H9 (cell line): Measurements from ENCODE around the gene ULK2. TPM values are rescaled to one million over a fixed set of nuclear protein-coding genes. Genes with fewer than 3 reads are reported as not detected.

Experiments used
- DNase-seq: peaks from one replicate; pipeline ENCODE4 v3.0.0-alpha.2; 2017
- H2AFZ ChIP-seq: one replicate; pipeline ENCODE4 v1.6.1; 2013; ENCODE audit warnings: mild to moderate bottlenecking, low read length, control low read depth, moderate library complexity
- H2AK5ac ChIP-seq: 2 replicates; pipeline ENCODE4 v1.6.1; 2013; ENCODE audit warnings: low read length, control low read depth, mixed read lengths; ENCODE audit not compliant: insufficient read length
- H2BK120ac ChIP-seq: one replicate; pipeline ENCODE4 v1.6.1; 2013; ENCODE audit warnings: low read depth, mild to moderate bottlenecking, low read length, control low read depth, inconsistent platforms; ENCODE audit not compliant: poor library complexity, severe bottlenecking
- H2BK12ac ChIP-seq: 2 replicates; pipeline ENCODE4 v1.6.1; 2013; ENCODE audit warnings: low read length, control low read depth, mixed read lengths, low read depth; ENCODE audit not compliant: insufficient read length
- H2BK15ac ChIP-seq: 2 replicates; pipeline ENCODE4 v1.6.1; 2013; ENCODE audit warnings: low read depth, low read length, control low read depth
- H2BK20ac ChIP-seq: one replicate; pipeline ENCODE4 v1.6.1; 2013; ENCODE audit warnings: low read depth, mild to moderate bottlenecking, low read length, control low read depth, inconsistent platforms; ENCODE audit not compliant: poor library complexity, severe bottlenecking
- H2BK5ac ChIP-seq: 2 replicates; pipeline ENCODE4 v1.6.1; 2013; ENCODE audit warnings: low read length, control low read depth, mixed read lengths; ENCODE audit not compliant: insufficient read length
- H3K14ac ChIP-seq: 2 replicates; pipeline ENCODE4 v1.6.1; 2013; ENCODE audit warnings: low read length, control low read depth; ENCODE audit not compliant: insufficient read depth
- H3K18ac ChIP-seq: 2 replicates; pipeline ENCODE4 v1.6.1; 2013; ENCODE audit warnings: low read depth, mild to moderate bottlenecking, mixed read lengths, low read length, control low read depth; ENCODE audit not compliant: insufficient read length
- H3K23ac ChIP-seq: 2 replicates; pipeline ENCODE4 v1.6.1; 2013; ENCODE audit warnings: low read length, control low read depth, mixed read lengths, low read depth; ENCODE audit not compliant: insufficient read length
- H3K23me2 ChIP-seq: 2 replicates; pipeline ENCODE4 v1.6.1; 2013; ENCODE audit warnings: low read depth, mild to moderate bottlenecking, mixed read lengths, low read length, control low read depth; ENCODE audit not compliant: insufficient read length, poor library complexity, severe bottlenecking
- H3K27ac ChIP-seq: 2 replicates; pipeline ENCODE4 v1.5.1; 2013; ENCODE audit warnings: low read length, control low read depth, mixed read lengths, low read depth; ENCODE audit not compliant: insufficient read length
- H3K27me3 ChIP-seq: 2 replicates; pipeline ENCODE4 v1.6.1; 2013; ENCODE audit warnings: low read length, control low read depth, inconsistent platforms; ENCODE audit not compliant: insufficient read depth
- H3K4ac ChIP-seq: 2 replicates; pipeline ENCODE4 v1.6.1; 2013; ENCODE audit warnings: low read depth, mild to moderate bottlenecking, control low read depth, inconsistent platforms, low read length, moderate library complexity
- H3K4me1 ChIP-seq: 2 replicates; pipeline ENCODE4 v1.6.1; 2013; ENCODE audit warnings: low read length, control low read depth, inconsistent platforms; ENCODE audit not compliant: insufficient read depth
- H3K4me2 ChIP-seq: 2 replicates; pipeline ENCODE4 v1.6.1; 2013; ENCODE audit warnings: low read length, control low read depth, mixed read lengths; ENCODE audit not compliant: insufficient read length, insufficient read depth
- H3K56ac ChIP-seq: 2 replicates; pipeline ENCODE4 v1.6.1; 2013; ENCODE audit warnings: low read depth, mild to moderate bottlenecking, mixed read lengths, low read length, control low read depth; ENCODE audit not compliant: insufficient read length
- H3K79me1 ChIP-seq: 2 replicates; pipeline ENCODE4 v1.6.1; 2013; ENCODE audit warnings: low read depth, mild to moderate bottlenecking, moderate library complexity, low read length, control low read depth, inconsistent platforms; ENCODE audit not compliant: insufficient read depth, poor library complexity, severe bottlenecking
- H3K79me2 ChIP-seq: 2 replicates; pipeline ENCODE4 v1.6.1; 2013; ENCODE audit warnings: low read length, control low read depth, inconsistent platforms; ENCODE audit not compliant: insufficient read depth
- H3K9ac ChIP-seq: 2 replicates; pipeline ENCODE4 v1.6.1; 2013; ENCODE audit warnings: low read length, control low read depth, mixed read lengths; ENCODE audit not compliant: insufficient read length; ENCODE audit errors: extremely low read depth
- H3K9me3 ChIP-seq: one replicate; pipeline ENCODE4 v1.6.1; 2013; ENCODE audit warnings: low read depth, low read length, inconsistent platforms; ENCODE audit not compliant: control insufficient read depth
- H3T11ph ChIP-seq: one replicate; pipeline ENCODE4 v1.6.1; 2013; ENCODE audit warnings: mild to moderate bottlenecking, low read length, control low read depth, inconsistent platforms
- H4K20me1 ChIP-seq: one replicate; pipeline ENCODE4 v1.6.1; 2013; ENCODE audit not compliant: control insufficient read depth, insufficient read length, insufficient read depth
- H4K5ac ChIP-seq: 2 replicates; pipeline ENCODE4 v1.6.1; 2013; ENCODE audit warnings: low read depth, mild to moderate bottlenecking, mixed read lengths, low read length, control low read depth; ENCODE audit not compliant: insufficient read length
- H4K8ac ChIP-seq: replicated peaks from 2 replicates; pipeline ENCODE4 v1.6.1; 2013; ENCODE audit warnings: low read length, control low read depth, mixed read lengths, low read depth; ENCODE audit not compliant: insufficient read length
- H4K91ac ChIP-seq: 2 replicates; pipeline ENCODE4 v1.6.1; 2013; ENCODE audit warnings: low read depth, mild to moderate bottlenecking, moderate library complexity, mixed read lengths, low read length, control low read depth; ENCODE audit not compliant: insufficient read length
- H3K27ac Mint-ChIP-seq, 3 experiments: 2 replicates in 2 of 3; 3 replicates in 1 of 3; pipeline ENCODE4 v1.8.0; 2020 to 2021; ENCODE audit warnings: mixed read lengths in 3 of 3, mild to moderate bottlenecking in 1 of 3, moderate library complexity in 1 of 3
- H3K27me3 Mint-ChIP-seq: 2 replicates; pipeline ENCODE4 v1.8.0; 2021; ENCODE audit warnings: low read depth, mild to moderate bottlenecking, moderate library complexity, mixed read lengths
- H3K36me3 Mint-ChIP-seq, 3 experiments: 2 replicates in 2 of 3; 3 replicates in 1 of 3; pipeline ENCODE4 v1.8.0; 2020 to 2021; ENCODE audit warnings: low read depth in 3 of 3, mixed read lengths in 3 of 3; ENCODE audit not compliant: insufficient read depth in 1 of 3
- H3K4me1 Mint-ChIP-seq, 2 experiments: 2 replicates each; pipeline ENCODE4 v1.8.0; 2020; ENCODE audit warnings: mixed read lengths in 2 of 2
- H3K4me3 Mint-ChIP-seq, 2 experiments: 2 replicates in 1 of 2; 3 replicates in 1 of 2; pipeline ENCODE4 v1.8.0; 2020 to 2021; ENCODE audit warnings: mild to moderate bottlenecking in 2 of 2, mixed read lengths in 2 of 2, moderate library complexity in 1 of 2
- H3K9me3 Mint-ChIP-seq, 2 experiments: 2 replicates in 1 of 2; 3 replicates in 1 of 2; pipeline ENCODE4 v1.8.0; 2020; ENCODE audit warnings: mild to moderate bottlenecking in 2 of 2, mixed read lengths in 2 of 2, moderate library complexity in 1 of 2
- CTCF ChIP-seq: fragments of 200-600 bp; sonication (generic); conservative IDR thresholded peaks from 3 replicates; pipeline ENCODE4 v1.8.0; 2021; ENCODE audit warnings: antibody characterized with exemption, mild to moderate bottlenecking
- WGBS: extraction: QIAGEN DNeasy Blood & Tissue Kit; methylation state at CpG from one replicate; pipeline ENCODE4 v1.1.7; 2013; ENCODE audit warnings: missing lambda C conversion rate, low lambda C conversion rate, mixed read lengths; ENCODE audit not compliant: insufficient read length; ENCODE audit errors: extremely low coverage; 5-methylcytosine and 5-hydroxymethylcytosine counted together
- total RNA-seq: library from RNA; stranded (reverse); gene quantifications from 2 replicates; pipeline ENCODE4 v1.2.1, GENCODE V29; 2021

ULK2 gene
- total RNA-seq, 1 experiment from 2014 or later, result 11.5 TPM

- H2BK15ac ChIP-seq, result no peak overlapping the region
- no peaks in the 10 kb centered on the region for H4K20me1 ChIP-seq
- Mint-ChIP-seq H3K4me3 (no peak overlapping the region), H3K36me3 (no peaks in the 10 kb centered on the region), H3K4me1 (peaks cover 0 to 6% of the 10 kb centered on the region in 2 experiments; a peak in 2 of 4 replicates), H3K27me3 (peaks cover 3% of the 10 kb centered on the region), H3K27ac (no peak overlapping the region), H3K9me3 (no peaks in the 10 kb centered on the region)
- no peak overlapping the region for H4K8ac ChIP-seq
- H4K5ac ChIP-seq, result no peak overlapping the region
- H3K56ac ChIP-seq, result no peak overlapping the region
- no peak overlapping the region for H3K4ac ChIP-seq
- H2AK5ac ChIP-seq, result no peak overlapping the region
- H3K4me1 ChIP-seq, result no peaks in the 10 kb centered on the region
- H3K14ac ChIP-seq, result no peak overlapping the region
- no peak overlapping the region for H2BK5ac ChIP-seq
- H3K79me2 ChIP-seq, result no peaks in the 10 kb centered on the region
- no CpG with 5 or more reads among the region's 5 CpGs for WGBS
- no peak overlapping the region for H3T11ph ChIP-seq
- H3K23ac ChIP-seq, result no peak overlapping the region
- H2AFZ ChIP-seq, result no peak overlapping the region
- H3K9me3 ChIP-seq, result no peaks in the 10 kb centered on the region
- H2BK120ac ChIP-seq, result no peak overlapping the region
- H4K91ac ChIP-seq, result no peak overlapping the region
- no peak overlapping the region for H3K27ac ChIP-seq
- H2BK12ac ChIP-seq, result no peak overlapping the region
- no peaks in the 10 kb centered on the region for H3K27me3 ChIP-seq
- H3K18ac ChIP-seq, result no peak overlapping the region
- H2BK20ac ChIP-seq, result no peak overlapping the region
- H3K4me2 ChIP-seq, result no peak overlapping the region
- no peak overlapping the region for H3K9ac ChIP-seq
- H3K23me2 ChIP-seq, result no peaks in the 10 kb centered on the region
- TF ChIP-seq CTCF, result no peak
- H3K79me1 ChIP-seq, result no peaks in the 10 kb centered on the region
- DNase-seq, result no peak
These were observed 142.2 kb downstream of the ULK2 start for GRCh38 chr17:19725486-19725885.
